HEK293 (cell line): ENCODE data around the gene LRP8.

Experiments used
- BCL11B ChIP-seq: fragments of 450-650 bp; formaldehyde crosslinking; IDR thresholded peaks from 2 replicates; pipeline ENCODE4 v1.5.1; 2016; ENCODE audit warnings: low read depth, missing biosample characterization, missing genetic modification characterization
- HOXC10 ChIP-seq: sonication (generic); formaldehyde crosslinking; IDR thresholded peaks from 2 replicates; pipeline ENCODE4 v1.8.1; 2023; ENCODE audit warnings: mild to moderate bottlenecking, missing genetic modification reagents
- KLF8 ChIP-seq: fragments of 450-650 bp; formaldehyde crosslinking; IDR thresholded peaks from 2 replicates; pipeline ENCODE4 v1.5.1; 2016; ENCODE audit warnings: missing biosample characterization, missing genetic modification characterization
- MZF1 ChIP-seq: fragments of 450-650 bp; formaldehyde crosslinking; IDR thresholded peaks from 2 replicates; pipeline ENCODE4 v1.5.1; 2017; ENCODE audit warnings: missing biosample characterization, missing genetic modification characterization, borderline replicate concordance
- TRIM28 ChIP-seq: IDR thresholded peaks from 2 replicates; pipeline ENCODE4 v1.6.1; 2011; ENCODE audit warnings: low read length, control low read depth, borderline replicate concordance
- YY1 ChIP-seq: fragments of 450-650 bp; formaldehyde crosslinking; IDR thresholded peaks from 2 replicates; pipeline ENCODE4 v1.5.1; 2018; ENCODE audit warnings: missing biosample characterization, missing genetic modification characterization
- ZBTB17 ChIP-seq: fragments of 450-650 bp; formaldehyde crosslinking; IDR thresholded peaks from 2 replicates; pipeline ENCODE4 v1.5.1; 2016; ENCODE audit warnings: missing biosample characterization, missing genetic modification characterization
- ZFP37 ChIP-seq: fragments of 450-650 bp; formaldehyde crosslinking; IDR thresholded peaks from 2 replicates; pipeline ENCODE4 v1.5.1; 2016; ENCODE audit warnings: missing biosample characterization, missing genetic modification characterization
- ZNF10 ChIP-seq: fragments of 450-650 bp; formaldehyde crosslinking; IDR thresholded peaks from 2 replicates; pipeline ENCODE4 v1.5.1; 2017; ENCODE audit warnings: missing biosample characterization, missing genetic modification characterization
- ZNF133 ChIP-seq: fragments of 450-650 bp; formaldehyde crosslinking; IDR thresholded peaks from 2 replicates; pipeline ENCODE4 v1.5.1; 2016; ENCODE audit warnings: missing biosample characterization, missing genetic modification characterization
- ZNF157 ChIP-seq: fragments of 450-650 bp; formaldehyde crosslinking; IDR thresholded peaks from 2 replicates; pipeline ENCODE4 v1.5.1; 2016; ENCODE audit warnings: missing biosample characterization, missing genetic modification characterization
- ZNF169 ChIP-seq: fragments of 450-650 bp; formaldehyde crosslinking; IDR thresholded peaks from 2 replicates; pipeline ENCODE4 v1.5.1; 2016; ENCODE audit warnings: missing biosample characterization, missing genetic modification characterization
- ZNF175 ChIP-seq: fragments of 450-650 bp; formaldehyde crosslinking; IDR thresholded peaks from 2 replicates; pipeline ENCODE4 v1.5.1; 2016; ENCODE audit warnings: missing biosample characterization, missing genetic modification characterization
- ZNF266 ChIP-seq: fragments of 450-650 bp; formaldehyde crosslinking; IDR thresholded peaks from 2 replicates; pipeline ENCODE4 v1.5.1; 2016; ENCODE audit warnings: missing biosample characterization, missing genetic modification characterization, low read depth
- ZNF37A ChIP-seq: fragments of 450-650 bp; IDR thresholded peaks from 2 replicates; pipeline ENCODE4 v1.5.1; 2018; ENCODE audit warnings: missing biosample characterization, missing genetic modification characterization
- ZNF426 ChIP-seq: fragments of 450-650 bp; formaldehyde crosslinking; IDR thresholded peaks from 2 replicates; pipeline ENCODE4 v1.5.1; 2017; ENCODE audit warnings: missing biosample characterization, missing genetic modification characterization, mild to moderate bottlenecking, inconsistent platforms, moderate library complexity
- ZNF555 ChIP-seq: fragments of 450-650 bp; formaldehyde crosslinking; conservative IDR thresholded peaks from 2 replicates; pipeline ENCODE4 v1.5.1; 2017; ENCODE audit warnings: missing biosample characterization, mild to moderate bottlenecking, missing genetic modification characterization, inconsistent platforms
- ZNF561 ChIP-seq: fragments of 450-650 bp; IDR thresholded peaks from 2 replicates; pipeline ENCODE4 v1.5.1; 2018; ENCODE audit warnings: missing biosample characterization, missing genetic modification characterization, borderline replicate concordance
- ZNF670 ChIP-seq: fragments of 450-650 bp; formaldehyde crosslinking; IDR thresholded peaks from 2 replicates; pipeline ENCODE4 v1.5.1; 2016; ENCODE audit warnings: missing biosample characterization, missing genetic modification characterization, low read depth
- ZNF837 ChIP-seq: fragments of 450-650 bp; formaldehyde crosslinking; IDR thresholded peaks from 2 replicates; pipeline ENCODE4 v1.5.1; 2016; ENCODE audit warnings: missing biosample characterization, missing genetic modification characterization
- TF ChIP-seq, protein P1 (sequence below): fragments of 450-650 bp; formaldehyde crosslinking; IDR thresholded peaks from 2 replicates; pipeline ENCODE4 v1.5.1; 2016; ENCODE audit warnings: missing biosample characterization, missing genetic modification characterization
- TF ChIP-seq, protein P2 (sequence below): sonication (generic); formaldehyde crosslinking; IDR thresholded peaks from 2 replicates; pipeline ENCODE4 v1.8.1; 2022; ENCODE audit warnings: mild to moderate bottlenecking, moderate library complexity, missing genetic modification reagents
- TF ChIP-seq, protein P3 (sequence below): fragments of 450-650 bp; formaldehyde crosslinking; IDR thresholded peaks from 2 replicates; pipeline ENCODE4 v1.5.1; 2017; ENCODE audit warnings: missing biosample characterization, mild to moderate bottlenecking, missing genetic modification characterization, moderate library complexity
- TF ChIP-seq, protein P4 (sequence below): IDR thresholded peaks from 2 replicates; pipeline ENCODE4 v1.6.1; 2011; ENCODE audit warnings: mild to moderate bottlenecking, low read depth, low read length, borderline replicate concordance
- TF ChIP-seq, protein P5 (sequence below): fragments of 450-650 bp; formaldehyde crosslinking; IDR thresholded peaks from 2 replicates; pipeline ENCODE4 v1.5.0; 2017; ENCODE audit warnings: missing biosample characterization, missing genetic modification characterization, borderline replicate concordance
- TF ChIP-seq, protein P6 (sequence below): fragments of 450-650 bp; formaldehyde crosslinking; IDR thresholded peaks from 2 replicates; pipeline ENCODE4 v1.5.1; 2016; ENCODE audit warnings: missing biosample characterization, missing genetic modification characterization
- TF ChIP-seq, protein P7 (sequence below): fragments of 450-650 bp; formaldehyde crosslinking; IDR thresholded peaks from 2 replicates; pipeline ENCODE4; 2016; ENCODE audit warnings: missing biosample characterization, missing genetic modification characterization
- TF ChIP-seq, protein P8 (sequence below): fragments of 450-650 bp; formaldehyde crosslinking; IDR thresholded peaks from 2 replicates; pipeline ENCODE4 v1.5.1; 2016; ENCODE audit warnings: missing biosample characterization, missing genetic modification characterization

Gene LRP8

DNA sequence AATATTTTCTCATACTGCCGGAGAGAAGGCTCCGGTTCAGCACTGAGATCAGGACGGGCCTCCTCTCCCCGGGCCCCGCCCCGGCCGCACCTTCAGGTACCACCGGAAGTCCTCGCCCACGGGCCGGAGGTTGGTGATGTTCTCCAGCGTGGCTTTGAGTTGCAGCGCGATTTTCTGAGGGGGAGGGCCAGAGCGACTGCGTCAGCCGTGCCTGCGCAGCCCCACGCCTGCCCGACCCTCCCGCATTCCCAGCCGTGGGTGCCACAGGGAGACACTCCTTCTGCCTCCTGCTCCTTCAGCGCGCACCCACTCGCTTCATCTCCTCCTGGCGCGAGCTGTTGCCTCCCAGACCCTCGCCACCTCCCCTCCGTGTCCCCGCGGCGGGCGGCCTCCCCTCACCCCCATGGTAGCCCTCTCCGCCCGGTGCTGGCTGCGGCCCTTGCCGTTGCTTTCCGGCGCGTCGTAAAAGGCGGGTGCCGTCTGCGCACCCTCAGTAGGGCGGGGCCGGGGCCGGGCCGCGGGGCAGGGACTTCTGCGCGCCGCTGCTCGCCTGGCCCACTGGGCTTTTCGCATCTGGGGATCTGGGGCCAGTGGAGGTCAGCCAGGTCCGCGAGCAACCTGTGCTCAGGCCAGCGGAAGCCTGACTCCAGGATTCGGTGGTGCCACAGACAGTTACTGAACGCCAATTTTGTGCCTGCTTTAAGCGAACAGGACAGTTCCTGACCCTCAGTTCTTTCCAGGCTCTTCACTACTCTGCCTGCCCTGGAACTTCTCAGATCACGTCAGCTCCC, 107.5 kb downstream of the LRP8 start, which contains the start of gene CZIB (continued):
- TF ChIP-seq, protein P1, sequence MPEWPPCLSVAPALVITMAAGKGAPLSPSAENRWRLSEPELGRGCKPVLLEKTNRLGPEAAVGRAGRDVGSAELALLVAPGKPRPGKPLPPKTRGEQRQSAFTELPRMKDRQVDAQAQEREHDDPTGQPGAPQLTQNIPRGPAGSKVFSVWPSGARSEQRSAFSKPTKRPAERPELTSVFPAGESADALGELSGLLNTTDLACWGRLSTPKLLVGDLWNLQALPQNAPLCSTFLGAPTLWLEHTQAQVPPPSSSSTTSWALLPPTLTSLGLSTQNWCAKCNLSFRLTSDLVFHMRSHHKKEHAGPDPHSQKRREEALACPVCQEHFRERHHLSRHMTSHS (tag by site-specific recombination) = no peak
- 0 out of 2 replicates have a peak, but pooled peaks have one; percentile 48 for TF ChIP-seq ZNF169 (tag by site-specific recombination)
- peak; percentile 71; the same call in 1 of the 2 replicates for TF ChIP-seq BCL11B (tag by site-specific recombination)
- TF ChIP-seq, protein P2, sequence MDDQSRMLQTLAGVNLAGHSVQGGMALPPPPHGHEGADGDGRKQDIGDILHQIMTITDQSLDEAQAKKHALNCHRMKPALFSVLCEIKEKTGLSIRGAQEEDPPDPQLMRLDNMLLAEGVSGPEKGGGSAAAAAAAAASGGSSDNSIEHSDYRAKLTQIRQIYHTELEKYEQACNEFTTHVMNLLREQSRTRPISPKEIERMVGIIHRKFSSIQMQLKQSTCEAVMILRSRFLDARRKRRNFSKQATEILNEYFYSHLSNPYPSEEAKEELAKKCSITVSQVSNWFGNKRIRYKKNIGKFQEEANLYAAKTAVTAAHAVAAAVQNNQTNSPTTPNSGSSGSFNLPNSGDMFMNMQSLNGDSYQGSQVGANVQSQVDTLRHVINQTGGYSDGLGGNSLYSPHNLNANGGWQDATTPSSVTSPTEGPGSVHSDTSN = peak; percentile 83; the same call in 1 of the 2 replicates
- no peak for TF ChIP-seq ZNF133
- no peak for TF ChIP-seq HOXC10
- TF ChIP-seq ZNF555 (tag by site-specific recombination) = no peak
- TF ChIP-seq, protein P3, sequence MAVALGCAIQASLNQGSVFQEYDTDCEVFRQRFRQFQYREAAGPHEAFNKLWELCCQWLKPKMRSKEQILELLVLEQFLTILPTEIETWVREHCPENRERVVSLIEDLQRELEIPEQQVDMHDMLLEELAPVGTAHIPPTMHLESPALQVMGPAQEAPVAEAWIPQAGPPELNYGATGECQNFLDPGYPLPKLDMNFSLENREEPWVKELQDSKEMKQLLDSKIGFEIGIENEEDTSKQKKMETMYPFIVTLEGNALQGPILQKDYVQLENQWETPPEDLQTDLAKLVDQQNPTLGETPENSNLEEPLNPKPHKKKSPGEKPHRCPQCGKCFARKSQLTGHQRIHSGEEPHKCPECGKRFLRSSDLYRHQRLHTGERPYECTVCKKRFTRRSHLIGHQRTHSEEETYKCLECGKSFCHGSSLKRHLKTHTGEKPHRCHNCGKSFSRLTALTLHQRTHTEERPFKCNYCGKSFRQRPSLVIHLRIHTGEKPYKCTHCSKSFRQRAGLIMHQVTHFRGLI (tag by site-specific recombination) = 0 out of 2 replicates have a peak, but pooled peaks have one; percentile 28
- peak; percentile 97 for TF ChIP-seq ZFP37 (tag by site-specific recombination)
- peak; percentile 99; the same call in 1 of the 2 replicates for TF ChIP-seq KLF8 (tag by site-specific recombination)
- peak; percentile 79; the same call in 1 of the 2 replicates for TF ChIP-seq YY1 (tag by site-specific recombination)
- 0 out of 2 replicates have a peak, but pooled peaks have one; percentile 64 for TF ChIP-seq ZNF837 (tag by site-specific recombination)
- TF ChIP-seq, protein P4, sequence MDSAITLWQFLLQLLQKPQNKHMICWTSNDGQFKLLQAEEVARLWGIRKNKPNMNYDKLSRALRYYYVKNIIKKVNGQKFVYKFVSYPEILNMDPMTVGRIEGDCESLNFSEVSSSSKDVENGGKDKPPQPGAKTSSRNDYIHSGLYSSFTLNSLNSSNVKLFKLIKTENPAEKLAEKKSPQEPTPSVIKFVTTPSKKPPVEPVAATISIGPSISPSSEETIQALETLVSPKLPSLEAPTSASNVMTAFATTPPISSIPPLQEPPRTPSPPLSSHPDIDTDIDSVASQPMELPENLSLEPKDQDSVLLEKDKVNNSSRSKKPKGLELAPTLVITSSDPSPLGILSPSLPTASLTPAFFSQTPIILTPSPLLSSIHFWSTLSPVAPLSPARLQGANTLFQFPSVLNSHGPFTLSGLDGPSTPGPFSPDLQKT = no peak
- TF ChIP-seq, protein P5, sequence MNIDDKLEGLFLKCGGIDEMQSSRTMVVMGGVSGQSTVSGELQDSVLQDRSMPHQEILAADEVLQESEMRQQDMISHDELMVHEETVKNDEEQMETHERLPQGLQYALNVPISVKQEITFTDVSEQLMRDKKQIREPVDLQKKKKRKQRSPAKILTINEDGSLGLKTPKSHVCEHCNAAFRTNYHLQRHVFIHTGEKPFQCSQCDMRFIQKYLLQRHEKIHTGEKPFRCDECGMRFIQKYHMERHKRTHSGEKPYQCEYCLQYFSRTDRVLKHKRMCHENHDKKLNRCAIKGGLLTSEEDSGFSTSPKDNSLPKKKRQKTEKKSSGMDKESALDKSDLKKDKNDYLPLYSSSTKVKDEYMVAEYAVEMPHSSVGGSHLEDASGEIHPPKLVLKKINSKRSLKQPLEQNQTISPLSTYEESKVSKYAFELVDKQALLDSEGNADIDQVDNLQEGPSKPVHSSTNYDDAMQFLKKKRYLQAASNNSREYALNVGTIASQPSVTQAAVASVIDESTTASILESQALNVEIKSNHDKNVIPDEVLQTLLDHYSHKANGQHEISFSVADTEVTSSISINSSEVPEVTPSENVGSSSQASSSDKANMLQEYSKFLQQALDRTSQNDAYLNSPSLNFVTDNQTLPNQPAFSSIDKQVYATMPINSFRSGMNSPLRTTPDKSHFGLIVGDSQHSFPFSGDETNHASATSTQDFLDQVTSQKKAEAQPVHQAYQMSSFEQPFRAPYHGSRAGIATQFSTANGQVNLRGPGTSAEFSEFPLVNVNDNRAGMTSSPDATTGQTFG (tag by site-specific recombination) = no peak
- TF ChIP-seq ZNF561 (tag by site-specific recombination) = peak; percentile 93
- peak; percentile 90 for TF ChIP-seq TRIM28
- peak; percentile 90 for TF ChIP-seq ZBTB17 (tag by site-specific recombination)
- TF ChIP-seq ZNF426 (tag by site-specific recombination) = no peak
- TF ChIP-seq MZF1 (tag by site-specific recombination) = peak; percentile 51; the same call in 1 of the 2 replicates
- TF ChIP-seq, protein P6, sequence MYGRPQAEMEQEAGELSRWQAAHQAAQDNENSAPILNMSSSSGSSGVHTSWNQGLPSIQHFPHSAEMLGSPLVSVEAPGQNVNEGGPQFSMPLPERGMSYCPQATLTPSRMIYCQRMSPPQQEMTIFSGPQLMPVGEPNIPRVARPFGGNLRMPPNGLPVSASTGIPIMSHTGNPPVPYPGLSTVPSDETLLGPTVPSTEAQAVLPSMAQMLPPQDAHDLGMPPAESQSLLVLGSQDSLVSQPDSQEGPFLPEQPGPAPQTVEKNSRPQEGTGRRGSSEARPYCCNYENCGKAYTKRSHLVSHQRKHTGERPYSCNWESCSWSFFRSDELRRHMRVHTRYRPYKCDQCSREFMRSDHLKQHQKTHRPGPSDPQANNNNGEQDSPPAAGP (tag by site-specific recombination) = peak; percentile 92
- TF ChIP-seq ZNF266 (tag by site-specific recombination) = no peak
- TF ChIP-seq ZNF670 (tag by site-specific recombination) = no peak
- no peak for TF ChIP-seq ZNF157 (tag by site-specific recombination)
- TF ChIP-seq ZNF10 = peak; percentile 84; the same call in 1 of the 2 replicates
- TF ChIP-seq ZNF175 (tag by site-specific recombination) = no peak
- TF ChIP-seq, protein P7, sequence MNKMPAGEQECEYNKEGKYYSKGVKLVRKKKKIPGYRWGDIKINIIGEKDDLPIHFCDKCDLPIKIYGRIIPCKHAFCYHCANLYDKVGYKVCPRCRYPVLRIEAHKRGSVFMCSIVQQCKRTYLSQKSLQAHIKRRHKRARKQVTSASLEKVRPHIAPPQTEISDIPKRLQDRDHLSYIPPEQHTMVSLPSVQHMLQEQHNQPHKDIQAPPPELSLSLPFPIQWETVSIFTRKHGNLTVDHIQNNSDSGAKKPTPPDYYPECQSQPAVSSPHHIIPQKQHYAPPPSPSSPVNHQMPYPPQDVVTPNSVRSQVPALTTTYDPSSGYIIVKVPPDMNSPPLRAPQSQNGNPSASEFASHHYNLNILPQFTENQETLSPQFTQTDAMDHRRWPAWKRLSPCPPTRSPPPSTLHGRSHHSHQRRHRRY (tag by site-specific recombination) = no peak
- TF ChIP-seq, protein P8, sequence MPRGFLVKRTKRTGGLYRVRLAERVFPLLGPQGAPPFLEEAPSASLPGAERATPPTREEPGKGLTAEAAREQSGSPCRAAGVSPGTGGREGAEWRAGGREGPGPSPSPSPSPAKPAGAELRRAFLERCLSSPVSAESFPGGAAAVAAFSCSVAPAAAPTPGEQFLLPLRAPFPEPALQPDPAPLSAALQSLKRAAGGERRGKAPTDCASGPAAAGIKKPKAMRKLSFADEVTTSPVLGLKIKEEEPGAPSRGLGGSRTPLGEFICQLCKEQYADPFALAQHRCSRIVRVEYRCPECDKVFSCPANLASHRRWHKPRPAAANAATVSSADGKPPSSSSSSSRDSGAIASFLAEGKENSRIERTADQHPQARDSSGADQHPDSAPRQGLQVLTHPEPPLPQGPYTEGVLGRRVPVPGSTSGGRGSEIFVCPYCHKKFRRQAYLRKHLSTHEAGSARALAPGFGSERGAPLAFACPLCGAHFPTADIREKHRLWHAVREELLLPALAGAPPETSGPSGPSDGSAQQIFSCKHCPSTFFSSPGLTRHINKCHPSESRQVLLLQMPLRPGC (tag by site-specific recombination) = peak; percentile 79
- TF ChIP-seq ZNF37A = no peak
